HUES64 (cell line): ENCODE data around the gene BRIX1. TPM values are rescaled to one million over a fixed set of nuclear protein-coding genes. Genes with fewer than 3 reads are reported as not detected.

Source experiments
- H3K27ac ChIP-seq: 2 replicates; pipeline ENCODE4 v1.7.0; 2013; ENCODE audit warnings: low read depth, low read length, inconsistent platforms
- H3K27me3 ChIP-seq: 2 replicates; pipeline ENCODE4 v1.6.1; 2013; ENCODE audit warnings: mild to moderate bottlenecking, low read length; ENCODE audit not compliant: insufficient read depth
- H3K36me3 ChIP-seq: 2 replicates; pipeline ENCODE4 v1.6.1; 2013; ENCODE audit warnings: mild to moderate bottlenecking, low read length; ENCODE audit not compliant: insufficient read depth
- H3K4me1 ChIP-seq: 2 replicates; pipeline ENCODE4 v1.6.1; 2013; ENCODE audit warnings: mild to moderate bottlenecking, low read length, moderate library complexity; ENCODE audit not compliant: insufficient read depth
- H3K4me3 ChIP-seq: 2 replicates; pipeline ENCODE4 v1.5.1; 2013; ENCODE audit warnings: mild to moderate bottlenecking, low read length, moderate library complexity
- H3K9ac ChIP-seq: 2 replicates; pipeline ENCODE4 v1.6.1; 2013; ENCODE audit warnings: mild to moderate bottlenecking, low read depth, low read length
- H3K9me3 ChIP-seq: 2 replicates; pipeline ENCODE4 v1.6.1; 2013; ENCODE audit warnings: low read depth, low read length; ENCODE audit not compliant: insufficient read depth
- WGBS: fragments of 150-250, 120-280 bp; methylation state at CpG from one replicate; pipeline ENCODE4 v1.1.7; 2013; ENCODE audit warnings: missing lambda C conversion rate; 5-methylcytosine and 5-hydroxymethylcytosine counted together
- polyA plus RNA-seq, 2 experiments: library from polyadenylated mRNA; stranded (reverse); fragments of 50-300 nt; gene quantifications; one replicate each; pipeline ENCODE4 v1.2.3, GENCODE V29; 2013

The BRIX1 gene
- 67.7 TPM for polyA plus RNA-seq (2013, experiment 1 of 2)
- 58.5 TPM for polyA plus RNA-seq (2013, experiment 2 of 2)

- Histone ChIP-seq H3K27ac (peak within 1 kb of the TSS; percentile 90), H3K9ac (peak within 1 kb of the TSS; percentile 99), H3K36me3 (peaks cover 58% of the 10 kb centered on the region), H3K4me3 (peak within 1 kb of the TSS; percentile 96), H3K27me3 (no peaks in the 10 kb centered on the region), H3K9me3 (no peaks in the 10 kb centered on the region), H3K4me1 (peaks cover 14% of the 10 kb centered on the region)
- under 1% methylated on average over 67 of the region's 67 CpGs for WGBS
Observed at GRCh38 chr5:34915139-34915855, at the start of gene BRIX1, which contains the start of gene RAD1. Gene BRIX1, plus strand, starts transcription at chr5:34915711. Its CDS starts 28 bp downstream, at chr5:34915739. Gene RAD1, minus strand, starts transcription at chr5:34915504. Its CDS starts 612 bp downstream, at chr5:34914892.

GRCh38 chr5:34866989-34867471 lies 48.5 kb upstream of the BRIX1 start:
- 93% methylated on average over 2 of the region's 3 CpGs for WGBS
- Histone ChIP-seq H3K27me3 (no peaks in the 10 kb centered on the region), H3K9me3 (no peaks in the 10 kb centered on the region), H3K27ac (peak overlapping the region; percentile 46; the same call in 1 of the 2 replicates), H3K4me3 (no peak overlapping the region), H3K36me3 (no peaks in the 10 kb centered on the region), H3K4me1 (peaks cover 33% of the 10 kb centered on the region), H3K9ac (no peak overlapping the region)

- Histone ChIP-seq H3K4me1 (peaks cover 33% of the 10 kb centered on the region), H3K4me3 (no peak overlapping the region), H3K27me3 (no peaks in the 10 kb centered on the region), H3K9me3 (no peaks in the 10 kb centered on the region), H3K9ac (no peak overlapping the region), H3K27ac (no peak overlapping the region), H3K36me3 (no peaks in the 10 kb centered on the region)
- 100% methylated on average over 1 of the region's 3 CpGs for WGBS
Observed at GRCh38 chr5:34867660-34868059, 47.9 kb upstream of the BRIX1 start.

- Histone ChIP-seq H3K4me1 (peaks cover 26% of the 10 kb centered on the region), H3K27ac (no peak overlapping the region), H3K4me3 (no peak overlapping the region), H3K27me3 (no peaks in the 10 kb centered on the region), H3K9ac (no peak overlapping the region), H3K36me3 (no peaks in the 10 kb centered on the region), H3K9me3 (no peaks in the 10 kb centered on the region)
- WGBS: 96% methylated on average over 1 of the region's 1 CpG
Observed at GRCh38 chr5:34868791-34869190, 46.7 kb upstream of the BRIX1 start.

- Histone ChIP-seq H3K36me3 (no peaks in the 10 kb centered on the region), H3K4me3 (no peak overlapping the region), H3K9ac (no peak overlapping the region)
Observed at GRCh38 chr5:34869256-34869655, 46.3 kb upstream of the BRIX1 start.

GRCh38 chr5:34870382-34870781 lies 45.1 kb upstream of the BRIX1 start:
- Histone ChIP-seq H3K4me1 (peaks cover 10% of the 10 kb centered on the region), H3K4me3 (no peak overlapping the region), H3K36me3 (no peaks in the 10 kb centered on the region), H3K27me3 (no peaks in the 10 kb centered on the region), H3K9me3 (no peaks in the 10 kb centered on the region), H3K9ac (no peak overlapping the region), H3K27ac (no peak overlapping the region)
- WGBS: 100% methylated on average over 1 of the region's 2 CpGs

More at GRCh38 chr5:34869256-34869655, 46.3 kb upstream of the BRIX1 start:
- Histone ChIP-seq H3K27ac (no peak overlapping the region), H3K27me3 (no peaks in the 10 kb centered on the region), H3K9me3 (no peaks in the 10 kb centered on the region), H3K4me1 (peaks cover 22% of the 10 kb centered on the region)
- WGBS: 100% methylated on average over 1 of the region's 1 CpG

- no peak overlapping the region for H3K27ac ChIP-seq
- H3K9me3 ChIP-seq: peaks cover 19% of the 10 kb centered on the region; the same call in 1 of the 2 replicates
- H3K36me3 ChIP-seq: no peaks in the 10 kb centered on the region
- no peaks in the 10 kb centered on the region for H3K27me3 ChIP-seq
- H3K9ac ChIP-seq: no peak overlapping the region
- no peaks in the 10 kb centered on the region for H3K4me1 ChIP-seq
- no peak overlapping the region for H3K4me3 ChIP-seq
Observed at GRCh38 chr5:34876275-34876674, 39.2 kb upstream of the BRIX1 start.

- no peak overlapping the region for H3K9ac ChIP-seq
- H3K27me3 ChIP-seq: no peaks in the 10 kb centered on the region
- H3K4me1 ChIP-seq: no peaks in the 10 kb centered on the region
- no peak overlapping the region for H3K4me3 ChIP-seq
- H3K36me3 ChIP-seq: no peaks in the 10 kb centered on the region
- H3K27ac ChIP-seq: no peak overlapping the region
- H3K9me3 ChIP-seq: 0 out of 2 replicates have a peak, but pooled peaks cover 11% of the 10 kb centered on the region
Observed at GRCh38 chr5:34881246-34881645, 34.3 kb upstream of the BRIX1 start.

- Histone ChIP-seq H3K4me3 (no peak overlapping the region), H3K27ac (no peak overlapping the region), H3K4me1 (no peaks in the 10 kb centered on the region), H3K36me3 (no peaks in the 10 kb centered on the region), H3K9ac (no peak overlapping the region), H3K27me3 (no peaks in the 10 kb centered on the region), H3K9me3 (no peaks in the 10 kb centered on the region)
- 93% methylated on average over 3 of the region's 3 CpGs for WGBS
Observed at GRCh38 chr5:34886392-34887119, 29.0 kb upstream of the BRIX1 start.

- Histone ChIP-seq H3K27me3 (no peaks in the 10 kb centered on the region), H3K9me3 (no peaks in the 10 kb centered on the region), H3K4me1 (no peaks in the 10 kb centered on the region), H3K36me3 (no peaks in the 10 kb centered on the region), H3K9ac (no peak overlapping the region), H3K4me3 (no peak overlapping the region), H3K27ac (no peak overlapping the region)
- 100% methylated on average over 1 of the region's 1 CpG for WGBS
Observed at GRCh38 chr5:34889394-34889793, 26.1 kb upstream of the BRIX1 start.

GRCh38 chr5:34891981-34892380 lies 23.5 kb upstream of the BRIX1 start:
- no peaks in the 10 kb centered on the region for H3K36me3 ChIP-seq
- no peaks in the 10 kb centered on the region for H3K9me3 ChIP-seq
- WGBS: 95% methylated on average over 5 of the region's 5 CpGs
- H3K4me1 ChIP-seq: no peaks in the 10 kb centered on the region
- no peaks in the 10 kb centered on the region for H3K27me3 ChIP-seq
- no peak overlapping the region for H3K27ac ChIP-seq
- H3K9ac ChIP-seq: no peak overlapping the region
- no peak overlapping the region for H3K4me3 ChIP-seq
